ENCODE data around the gene CYP27B1.
A peak's percentile ranks its signal among the peaks of the same experiment; 100 is the strongest.

- peak; percentile 50 for TF ChIP-seq POLR2A (IDR thresholded peaks at IDR 0.05)
- TF ChIP-seq CTCF (IDR thresholded peaks at IDR 0.05) = peak in 1 of 4 experiments; percentile 10
- peak; percentile 93 for TF ChIP-seq POLR2AphosphoS5 (IDR thresholded peaks at IDR 0.05)
Observed at GRCh38 chr12:57771873-57772428, 5.1 kb upstream of the CYP27B1 start, which contains the start of gene METTL1.
